Tracheal epithelial cell (primary cell): Measurements from ENCODE around the gene MAGEC2. TPM values are rescaled to one million over a fixed set of nuclear protein-coding genes. Genes with fewer than 3 reads are reported as not detected.

ENCODE experiments used
- total RNA-seq: library from RNA; depleted of rRNA; stranded (reverse); fragments of >200 nt; gene quantifications from 2 replicates; pipeline ENCODE4 v1.2.1, GENCODE V29; 2014

MAGEC2 gene, protein sequence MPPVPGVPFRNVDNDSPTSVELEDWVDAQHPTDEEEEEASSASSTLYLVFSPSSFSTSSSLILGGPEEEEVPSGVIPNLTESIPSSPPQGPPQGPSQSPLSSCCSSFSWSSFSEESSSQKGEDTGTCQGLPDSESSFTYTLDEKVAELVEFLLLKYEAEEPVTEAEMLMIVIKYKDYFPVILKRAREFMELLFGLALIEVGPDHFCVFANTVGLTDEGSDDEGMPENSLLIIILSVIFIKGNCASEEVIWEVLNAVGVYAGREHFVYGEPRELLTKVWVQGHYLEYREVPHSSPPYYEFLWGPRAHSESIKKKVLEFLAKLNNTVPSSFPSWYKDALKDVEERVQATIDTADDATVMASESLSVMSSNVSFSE
- total RNA-seq, result not detected in 2 replicates

DNA sequence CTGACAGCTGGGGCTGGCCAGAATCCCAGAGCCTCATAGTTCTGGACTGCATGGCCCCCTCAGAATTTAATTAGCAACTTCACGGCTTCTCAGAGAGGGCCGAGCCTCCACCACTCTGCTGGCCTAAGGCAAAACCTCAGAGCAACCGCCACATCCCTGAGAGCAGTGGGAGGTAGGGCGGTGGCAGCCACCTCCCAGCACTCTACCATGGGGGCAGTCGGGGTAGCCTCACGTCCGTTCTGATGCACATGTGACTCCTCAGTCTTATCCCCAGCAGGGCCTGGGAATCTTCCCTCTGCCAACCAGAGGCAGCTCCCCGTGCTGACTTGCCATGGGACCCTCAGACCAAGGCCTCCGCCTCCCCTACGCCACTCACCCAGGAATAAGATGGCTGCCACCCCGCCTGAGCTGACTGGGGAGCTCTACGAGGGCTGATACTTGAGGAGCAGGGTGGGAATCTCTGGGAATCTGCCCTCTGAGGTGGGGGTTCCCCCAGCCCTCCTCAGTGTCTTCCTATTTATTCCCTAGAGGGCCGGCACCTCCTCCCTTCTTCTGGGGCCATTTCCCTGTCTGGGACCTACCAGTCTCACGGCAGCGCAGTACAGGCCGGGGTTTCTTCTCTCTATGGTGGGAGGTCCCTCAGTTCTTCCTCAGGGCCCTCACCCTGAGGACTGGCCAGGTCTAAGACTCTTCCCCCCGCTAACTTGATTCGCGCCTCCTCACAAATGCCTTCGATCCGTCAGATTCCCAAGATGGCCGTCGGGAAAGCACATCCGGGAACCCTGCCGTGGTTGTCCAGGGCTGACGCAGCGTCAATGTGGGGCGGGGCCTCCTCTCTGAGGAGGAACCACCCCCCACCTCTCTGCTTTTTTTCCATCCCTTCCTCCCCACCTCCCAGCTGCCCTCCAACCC lies at the start of gene MAGEC2:
Gene MAGEC2 (minus strand): TSS at position 769 of the 912 bp plus-strand sequence. CDS start 1,303 bp downstream, outside the sequence.

